Measurements from ENCODE around the gene DEPDC4.
"Not testable (repeated sequence)": the region's sequence is repeated elsewhere in the genome, so short reads cannot be mapped to it uniquely, and the experiment has no call there.

DEPDC4 gene

DNA sequence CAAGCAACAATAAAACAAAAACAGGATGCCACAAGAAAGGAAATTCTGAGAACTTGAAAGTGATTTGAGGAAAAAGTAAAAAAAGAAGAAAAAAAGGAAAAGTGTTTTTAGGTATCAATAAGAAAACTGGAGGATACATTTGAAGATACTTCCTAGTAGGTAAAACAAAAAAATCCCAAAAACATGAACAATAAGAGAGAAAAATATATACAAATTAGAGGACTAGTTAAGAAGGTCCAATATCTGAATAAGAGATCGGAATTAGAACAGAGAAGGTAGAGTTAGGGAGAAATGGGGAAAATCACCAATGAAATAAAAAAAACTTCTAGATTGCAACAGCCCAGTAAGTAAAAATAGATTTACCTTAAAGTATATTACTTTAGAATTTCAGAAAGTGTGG is 8.8 kb downstream of the DEPDC4 start:
- DNase-seq, result no peak

GRCh38 chr12:100254876-100255275 is 12.0 kb downstream of the DEPDC4 start:
- DNase-seq, result no peak

DNA sequence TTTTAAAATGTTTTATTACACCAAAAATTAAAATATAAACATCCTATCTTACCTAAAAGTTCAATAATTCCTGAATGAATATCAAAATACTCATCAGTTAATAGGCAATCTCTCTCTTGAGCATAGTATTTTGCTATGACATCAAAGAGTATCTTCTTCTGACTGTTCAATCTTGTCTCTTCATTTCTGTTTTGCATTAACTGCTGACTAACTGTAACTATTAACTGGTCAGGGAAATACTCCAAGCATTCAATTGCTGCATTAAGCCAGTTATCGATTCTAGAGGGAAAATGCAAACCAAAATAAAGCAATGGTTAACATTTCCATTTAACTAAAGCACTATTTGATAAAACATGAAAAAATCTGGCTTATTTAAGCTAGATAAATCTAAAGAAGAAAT is 13.4 kb downstream of the DEPDC4 start:
- no peak for DNase-seq

- DNase-seq, result no peak
These were observed 15.0 kb downstream of the DEPDC4 start for GRCh38 chr12:100251917-100252316.

GRCh38 chr12:100249941-100250340 is 16.9 kb downstream of the DEPDC4 start:
- no peak for DNase-seq

DNA sequence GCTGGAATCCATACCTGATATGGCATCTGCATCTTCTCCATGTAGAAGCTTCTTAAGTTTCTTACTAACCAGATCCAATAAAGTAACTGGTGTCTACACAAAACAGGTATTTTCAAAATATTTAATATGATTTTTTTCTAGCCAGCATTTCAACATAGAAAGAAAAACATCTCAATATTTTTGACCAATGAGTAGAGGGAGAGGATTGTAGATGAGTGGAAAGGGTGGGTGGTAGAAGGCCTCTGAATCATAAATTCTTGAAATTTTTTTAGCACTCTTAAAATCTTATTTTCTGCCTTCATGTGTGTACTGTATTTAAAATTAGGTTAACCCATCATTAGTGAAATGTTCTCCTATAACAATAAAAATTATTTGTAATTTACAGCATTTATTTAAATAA is 18.0 kb downstream of the DEPDC4 start:
- DNase-seq, result no peak

GRCh38 chr12:100247765-100248164 is 19.1 kb downstream of the DEPDC4 start:
- DNase-seq, result no peak

GRCh38 chr12:100243137-100243536 is 23.7 kb downstream of the DEPDC4 start:
- DNase-seq, result no peak

DNA sequence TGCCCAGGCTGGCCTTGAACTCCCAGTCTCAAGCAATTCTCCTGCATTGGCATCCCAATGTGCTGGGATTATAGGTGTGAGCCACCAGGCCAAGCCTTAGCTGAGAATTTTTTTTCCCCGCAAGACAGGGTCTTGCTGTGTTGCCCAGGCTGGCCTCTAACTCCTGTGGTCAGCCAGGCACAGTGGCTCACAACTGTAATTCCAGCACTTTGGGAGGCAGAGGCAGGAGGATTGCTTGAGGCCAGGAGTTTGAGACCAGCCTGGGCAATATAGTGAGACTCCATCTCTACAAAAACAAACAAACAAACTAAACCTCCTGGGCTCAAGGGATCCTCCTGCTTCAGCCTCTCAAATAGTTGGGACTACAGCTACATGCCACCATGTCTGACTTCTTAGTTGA is 27.3 kb downstream of the DEPDC4 start:
- no peak for DNase-seq

DNA sequence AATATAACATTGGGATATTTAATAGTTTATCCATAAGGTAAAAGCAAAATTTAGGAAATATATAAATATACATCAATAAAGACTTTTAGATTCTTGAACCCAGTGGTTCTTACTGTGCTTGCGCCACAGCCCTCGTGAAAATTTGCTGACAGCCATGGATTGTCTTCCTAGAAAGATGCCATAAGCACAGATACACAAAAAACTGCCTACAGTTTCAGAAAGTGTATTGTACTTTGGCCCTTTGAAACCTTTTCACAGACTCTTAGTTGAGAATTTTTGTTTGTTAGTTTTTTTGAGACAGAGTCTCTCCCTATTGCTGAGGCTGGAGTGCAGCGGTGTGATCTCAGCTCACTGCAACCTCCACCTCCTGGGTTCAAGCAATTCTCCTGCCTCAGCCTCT is 28.1 kb downstream of the DEPDC4 start:
- no peak for DNase-seq

GRCh38 chr12:100234591-100235304 is 32.1 kb downstream of the DEPDC4 start:
- DNase-seq, result no peak

GRCh38 chr12:100234166-100234565 is 32.7 kb downstream of the DEPDC4 start:
- no peak for DNase-seq

DNA sequence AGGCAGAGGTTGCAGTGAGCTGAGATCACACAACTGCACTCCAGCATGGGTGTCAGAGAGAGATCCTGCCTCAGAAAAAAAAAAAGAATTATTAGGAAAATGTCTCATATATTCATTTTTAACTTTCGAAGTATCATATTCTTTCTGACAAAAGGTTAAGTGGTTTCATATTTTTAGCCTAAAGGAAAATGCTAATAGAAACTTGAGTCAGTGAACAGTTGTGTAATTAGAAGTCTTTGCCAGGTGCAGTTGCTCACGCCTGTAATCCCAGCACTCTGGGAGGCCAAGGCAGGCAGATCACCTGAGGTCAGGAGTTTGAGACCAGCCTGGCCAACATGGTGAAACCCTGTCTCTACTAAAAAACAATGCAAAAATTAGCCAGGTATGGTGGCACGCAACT is 35.0 kb downstream of the DEPDC4 start:
- DNase-seq, result not testable (repeated sequence)

- DNase-seq, result no peak
These were observed 37.0 kb downstream of the DEPDC4 start for GRCh38 chr12:100229876-100230275.

GRCh38 chr12:100229036-100229635 is 37.7 kb downstream of the DEPDC4 start:
- DNase-seq, result no peak

- DNase-seq, result no peak
These were observed 41.4 kb downstream of the DEPDC4 start for GRCh38 chr12:100225491-100225890.

DNA sequence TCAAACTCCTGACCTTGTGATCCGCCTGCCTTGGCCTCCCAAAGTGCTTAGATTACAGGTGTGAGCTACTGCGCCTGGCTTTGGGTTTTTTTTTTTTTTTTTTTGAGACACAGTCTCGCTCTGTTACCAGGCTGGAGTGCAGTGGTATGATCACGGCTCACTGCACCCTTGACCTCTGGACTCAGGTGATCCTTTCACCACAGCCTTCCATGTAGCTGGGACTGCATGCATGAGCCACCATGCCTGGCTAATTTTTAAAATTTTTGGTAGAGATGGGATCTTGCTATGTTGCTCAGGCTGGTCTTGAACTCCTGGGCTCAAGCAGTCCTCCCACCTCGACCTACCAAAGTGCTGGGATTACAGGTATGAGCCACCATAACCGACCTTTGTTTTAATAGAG is 44.7 kb downstream of the DEPDC4 start:
- not testable (repeated sequence) for DNase-seq

GRCh38 chr12:100221523-100221922 is 45.4 kb downstream of the DEPDC4 start:
- no peak for DNase-seq

- no peak for DNase-seq
These were observed 47.4 kb downstream of the DEPDC4 start for GRCh38 chr12:100219328-100220109.

DNA sequence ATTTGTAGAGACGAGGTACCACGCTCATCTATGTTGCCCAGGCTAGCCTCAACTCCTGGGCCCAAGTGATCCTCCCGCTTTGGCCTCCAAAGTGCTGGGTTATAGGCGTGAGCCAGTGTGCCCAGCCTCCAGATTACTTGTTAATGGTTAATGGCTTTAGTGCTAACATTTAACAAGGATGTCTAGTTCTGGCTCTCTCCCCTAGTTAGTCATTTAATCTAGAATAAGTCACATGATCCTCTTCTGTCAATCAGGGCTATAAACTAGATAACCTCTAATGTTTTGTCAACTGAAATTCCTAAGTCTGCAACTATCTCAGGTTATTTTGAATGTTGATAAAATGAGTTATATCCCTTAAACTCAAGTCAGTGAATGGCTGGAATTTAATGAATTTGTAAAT is 50.5 kb downstream of the DEPDC4 start:
- DNase-seq, result no peak

DNA sequence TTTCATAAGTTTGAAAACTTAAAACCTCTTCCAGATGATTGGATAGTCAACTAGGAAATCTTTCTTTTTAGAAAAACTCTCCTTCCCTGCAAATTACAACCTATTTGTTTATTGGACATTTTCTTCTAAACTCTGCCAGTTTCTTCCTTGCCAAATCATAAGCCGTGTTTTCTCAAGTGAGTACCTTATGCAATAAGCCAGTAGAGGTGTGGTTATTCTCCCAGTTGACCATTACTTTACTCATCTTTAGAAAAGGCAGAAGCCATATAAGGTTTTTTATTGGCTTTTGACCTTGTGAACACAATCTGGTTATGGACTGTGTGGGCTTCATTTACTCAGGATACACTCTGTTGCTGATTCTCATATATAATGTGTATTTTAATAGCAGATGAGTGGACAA is 51.7 kb downstream of the DEPDC4 start:
- no peak for DNase-seq

DNA sequence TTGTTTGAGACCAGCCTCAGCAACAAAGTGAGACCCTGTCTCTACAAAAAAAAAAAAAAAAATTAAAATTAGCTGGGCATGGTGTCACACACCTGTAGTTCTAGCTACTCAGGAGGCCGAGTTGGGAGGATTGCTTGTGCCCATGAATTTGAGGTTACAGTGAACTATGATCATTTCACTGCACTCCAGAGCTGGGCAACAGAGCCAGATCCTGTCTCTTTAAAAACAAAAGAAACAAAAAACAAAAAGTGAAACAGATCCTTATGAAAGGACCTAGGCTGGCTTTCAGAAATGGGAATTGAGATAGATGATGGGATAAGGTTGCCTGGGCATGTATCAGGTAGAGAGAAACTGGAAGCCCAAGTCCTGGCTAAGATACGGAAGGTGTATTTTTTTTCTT is 52.4 kb downstream of the DEPDC4 start:
- no peak for DNase-seq

DNA sequence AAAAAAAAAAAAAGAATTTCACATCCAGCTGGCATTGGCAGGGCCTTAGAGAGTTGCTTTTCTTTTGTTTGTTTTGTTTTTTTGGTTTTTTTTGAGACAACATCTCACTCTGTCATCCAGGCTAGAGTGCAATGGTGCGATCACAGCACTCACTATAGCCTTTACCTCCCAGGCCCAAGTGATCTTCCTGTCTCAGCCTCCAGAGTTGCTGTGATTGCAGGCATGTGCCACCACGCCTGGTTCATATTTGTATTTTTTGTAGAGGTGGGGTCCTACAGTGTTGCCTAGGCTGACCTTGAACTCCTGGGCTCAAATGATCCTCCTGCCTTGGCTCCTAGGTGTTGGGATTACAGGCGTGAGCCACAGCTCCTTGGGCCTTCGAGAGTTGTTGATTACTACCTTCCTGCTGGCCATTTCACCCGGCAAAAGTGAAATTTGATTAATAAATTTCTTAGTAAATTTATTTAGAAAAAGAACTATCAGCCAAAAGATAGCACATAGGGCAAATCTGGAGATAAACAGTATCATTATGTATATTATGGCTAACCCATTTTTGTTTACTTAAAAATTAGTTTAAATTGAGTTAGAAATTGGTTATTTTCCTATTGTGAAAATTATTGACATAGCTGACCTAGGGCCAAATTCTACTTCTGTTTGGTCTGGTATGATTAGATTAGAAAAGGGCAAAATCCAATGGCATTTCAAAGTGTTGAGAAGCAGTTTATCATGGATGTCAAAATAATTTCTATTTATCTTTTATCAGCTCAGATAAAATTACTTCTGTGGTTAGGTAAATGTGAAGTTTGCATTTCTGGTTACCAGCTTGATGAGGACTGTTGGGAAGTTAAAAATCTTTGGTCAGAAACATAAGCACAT is 53.6 kb downstream of the DEPDC4 start:
- no peak for DNase-seq

All from activated T-cell treated with anti-CD3 and anti-CD28 coated beads for 4 hours (primary cell).